Mononuclear cell (primary cell): ENCODE measurements around the gene CAMKV. TPM values are rescaled to one million over a fixed set of nuclear protein-coding genes. Genes with fewer than 3 reads are reported as not detected.
"Not testable (repeated sequence)": the region's sequence is repeated elsewhere in the genome, so short reads cannot be mapped to it uniquely, and the experiment has no call there.

Source experiments
- H3K27me3 ChIP-seq: 2 replicates; pipeline ENCODE4 v1.6.0; 2011; ENCODE audit warnings: low read length, control low read depth; ENCODE audit not compliant: insufficient read depth
- H3K4me1 ChIP-seq: 2 replicates; pipeline ENCODE4 v1.5.1; 2011; ENCODE audit warnings: mild to moderate bottlenecking, low read length, control low read depth; ENCODE audit not compliant: insufficient read depth
- H3K4me3 ChIP-seq: 2 replicates; pipeline ENCODE4 v1.5.1; 2011; ENCODE audit warnings: mild to moderate bottlenecking, low read length, moderate library complexity
- H3K9me3 ChIP-seq: 2 replicates; pipeline ENCODE4 v1.5.1; 2011; ENCODE audit warnings: low read depth, mild to moderate bottlenecking, control low read depth, low read length
- total RNA-seq: library from RNA; depleted of rRNA; stranded (reverse); fragments of >200 nt; gene quantifications from one replicate; pipeline ENCODE4 v1.2.3, GENCODE V29; 2012

The CAMKV gene
- total RNA-seq: not detected

- Histone ChIP-seq H3K27me3 (peaks cover 30% of the 10 kb centered on the region), H3K9me3 (no peaks in the 10 kb centered on the region), H3K4me3 (no peak within 1 kb of the TSS), H3K4me1 (peaks cover 7% of the 10 kb centered on the region)
Measured at GRCh38 chr3:49869525-49870126, at the start of gene CAMKV. Gene CAMKV (minus strand): TSS chr3:49869906. CDS start chr3:49862388, 7,518 bp downstream.

DNA sequence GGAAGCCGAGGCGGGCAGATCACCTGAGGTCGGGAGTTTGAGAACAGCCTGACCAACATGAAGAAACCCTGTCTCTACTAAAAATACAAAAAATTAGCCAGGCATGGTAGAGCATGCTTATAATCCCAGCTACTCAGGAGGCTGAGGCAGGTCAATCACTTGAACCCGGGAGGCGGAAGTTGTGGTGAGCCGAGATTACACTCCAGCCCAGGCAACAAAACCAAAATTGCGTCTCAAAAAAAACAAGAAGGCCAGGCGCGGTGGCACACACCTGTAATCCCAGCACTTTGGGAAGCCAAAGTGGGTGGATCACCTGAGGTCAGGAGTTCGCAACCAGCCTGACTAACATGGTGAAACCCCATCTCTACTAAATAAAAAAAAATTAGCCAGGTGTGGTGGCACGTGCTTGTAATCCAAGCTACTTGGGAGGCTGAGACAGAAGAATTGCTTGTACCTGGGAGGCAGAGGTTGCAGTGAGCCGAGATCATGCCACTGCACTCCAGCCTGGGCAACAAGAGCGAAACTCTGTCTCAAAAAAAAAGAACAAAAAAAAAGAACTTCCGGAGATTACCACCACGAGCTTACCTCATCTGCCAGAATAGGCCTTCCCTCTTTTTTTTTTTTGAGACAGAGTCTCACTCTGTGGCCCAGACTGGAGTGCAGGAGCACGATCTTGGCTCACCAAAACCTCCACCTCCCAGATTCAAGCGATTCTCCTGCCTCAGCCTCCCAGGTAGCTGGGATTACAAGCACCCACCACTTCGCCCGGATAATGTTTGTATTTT, 48.3 kb upstream of the CAMKV start:
- H3K9me3 ChIP-seq, H3K27me3 ChIP-seq, H3K4me3 ChIP-seq: not testable (repeated sequence)

GRCh38 chr3:49916686-49917085, 47.0 kb upstream of the CAMKV start:
- peaks cover 12% of the 10 kb centered on the region for H3K4me1 ChIP-seq
- H3K4me3 ChIP-seq: no peak overlapping the region
- no peaks in the 10 kb centered on the region for H3K9me3 ChIP-seq
- H3K27me3 ChIP-seq: no peaks in the 10 kb centered on the region

More for the DNA sequence above, 48.3 kb upstream of the CAMKV start:
- peaks cover 12% of the 10 kb centered on the region for H3K4me1 ChIP-seq

GRCh38 chr3:49914906-49915305, 45.2 kb upstream of the CAMKV start:
- no peak overlapping the region for H3K4me3 ChIP-seq
- H3K27me3 ChIP-seq: no peaks in the 10 kb centered on the region
- peaks cover 12% of the 10 kb centered on the region for H3K4me1 ChIP-seq
- H3K9me3 ChIP-seq: no peaks in the 10 kb centered on the region

DNA sequence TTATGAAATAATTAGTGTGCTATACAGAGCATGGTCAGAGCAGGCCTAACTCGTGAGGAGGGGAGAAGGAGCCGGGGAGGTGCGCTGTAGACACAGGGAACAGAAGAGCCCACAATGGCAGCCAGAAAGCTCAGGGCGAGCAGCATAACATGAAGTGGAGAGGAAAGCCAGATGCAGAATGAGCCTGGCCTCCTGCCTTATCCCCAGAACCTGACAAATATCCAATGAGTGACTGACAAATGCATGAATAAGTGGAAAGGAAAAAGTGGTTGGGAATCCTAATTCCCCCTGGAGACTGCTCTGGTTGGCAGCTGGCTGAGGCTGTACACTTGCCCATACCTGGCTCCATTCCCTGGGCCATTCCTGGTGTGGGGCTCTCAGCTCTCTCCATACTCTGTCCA, 43.2 kb upstream of the CAMKV start:
- Histone ChIP-seq H3K9me3 (no peaks in the 10 kb centered on the region), H3K4me1 (peaks cover 3% of the 10 kb centered on the region), H3K27me3 (no peaks in the 10 kb centered on the region), H3K4me3 (no peak overlapping the region)

- Histone ChIP-seq H3K4me1 (peaks cover 1% of the 10 kb centered on the region), H3K4me3 (no peak overlapping the region), H3K9me3 (no peaks in the 10 kb centered on the region), H3K27me3 (no peaks in the 10 kb centered on the region)
Measured at GRCh38 chr3:49911611-49912010, 41.9 kb upstream of the CAMKV start.

- Histone ChIP-seq H3K4me1 (peaks cover 7% of the 10 kb centered on the region), H3K4me3 (no peak overlapping the region), H3K9me3 (no peaks in the 10 kb centered on the region), H3K27me3 (no peaks in the 10 kb centered on the region)
Measured at GRCh38 chr3:49911124-49911420, 41.4 kb upstream of the CAMKV start.

GRCh38 chr3:49910409-49911123, 40.9 kb upstream of the CAMKV start:
- Histone ChIP-seq H3K4me1 (peaks cover 12% of the 10 kb centered on the region), H3K4me3 (no peak overlapping the region), H3K27me3 (no peaks in the 10 kb centered on the region)

GRCh38 chr3:49908373-49909199, 38.9 kb upstream of the CAMKV start:
- no peaks in the 10 kb centered on the region for H3K9me3 ChIP-seq
- no peak overlapping the region for H3K4me3 ChIP-seq
- no peaks in the 10 kb centered on the region for H3K27me3 ChIP-seq
- peaks cover 25% of the 10 kb centered on the region for H3K4me1 ChIP-seq

More at GRCh38 chr3:49910409-49911123, 40.9 kb upstream of the CAMKV start:
- no peaks in the 10 kb centered on the region for H3K9me3 ChIP-seq

- Histone ChIP-seq H3K4me1 (peaks cover 30% of the 10 kb centered on the region), H3K27me3 (no peaks in the 10 kb centered on the region), H3K4me3 (no peak overlapping the region), H3K9me3 (no peaks in the 10 kb centered on the region)
Measured at GRCh38 chr3:49906073-49906743, 36.5 kb upstream of the CAMKV start.

DNA sequence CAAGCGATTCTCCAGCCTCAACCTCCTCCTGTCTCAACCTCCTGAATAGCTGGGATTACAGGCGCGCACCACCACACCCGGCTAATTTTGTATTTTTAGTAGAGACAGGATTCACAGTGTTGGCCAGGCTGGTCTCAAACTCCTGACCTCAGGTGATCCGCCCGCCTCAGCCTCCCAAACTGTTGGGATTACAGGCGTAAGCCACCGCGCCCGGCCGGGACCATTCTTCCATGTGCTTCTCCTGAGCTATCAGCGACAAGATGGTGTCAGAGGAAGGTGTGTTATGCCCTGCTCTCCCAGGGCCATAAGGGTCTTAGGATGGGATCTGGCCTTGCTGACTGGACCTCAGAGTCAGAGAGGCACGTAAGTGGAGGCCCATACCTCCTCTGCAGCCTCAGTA, 34.7 kb upstream of the CAMKV start:
- H3K4me3 ChIP-seq, H3K9me3 ChIP-seq, H3K27me3 ChIP-seq: not testable (repeated sequence)
- peaks cover 30% of the 10 kb centered on the region for H3K4me1 ChIP-seq

- Histone ChIP-seq H3K4me3 (peak within 1 kb of the TSS; percentile 26), H3K9me3 (no peaks in the 10 kb centered on the region), H3K27me3 (no peaks in the 10 kb centered on the region), H3K4me1 (peaks cover 30% of the 10 kb centered on the region)
Measured at GRCh38 chr3:49903451-49904424, 34.0 kb upstream of the CAMKV start, which contains the start of gene MST1R. Gene MST1R (minus strand): TSS chr3:49903873. CDS start chr3:49903609, 264 bp downstream.

DNA sequence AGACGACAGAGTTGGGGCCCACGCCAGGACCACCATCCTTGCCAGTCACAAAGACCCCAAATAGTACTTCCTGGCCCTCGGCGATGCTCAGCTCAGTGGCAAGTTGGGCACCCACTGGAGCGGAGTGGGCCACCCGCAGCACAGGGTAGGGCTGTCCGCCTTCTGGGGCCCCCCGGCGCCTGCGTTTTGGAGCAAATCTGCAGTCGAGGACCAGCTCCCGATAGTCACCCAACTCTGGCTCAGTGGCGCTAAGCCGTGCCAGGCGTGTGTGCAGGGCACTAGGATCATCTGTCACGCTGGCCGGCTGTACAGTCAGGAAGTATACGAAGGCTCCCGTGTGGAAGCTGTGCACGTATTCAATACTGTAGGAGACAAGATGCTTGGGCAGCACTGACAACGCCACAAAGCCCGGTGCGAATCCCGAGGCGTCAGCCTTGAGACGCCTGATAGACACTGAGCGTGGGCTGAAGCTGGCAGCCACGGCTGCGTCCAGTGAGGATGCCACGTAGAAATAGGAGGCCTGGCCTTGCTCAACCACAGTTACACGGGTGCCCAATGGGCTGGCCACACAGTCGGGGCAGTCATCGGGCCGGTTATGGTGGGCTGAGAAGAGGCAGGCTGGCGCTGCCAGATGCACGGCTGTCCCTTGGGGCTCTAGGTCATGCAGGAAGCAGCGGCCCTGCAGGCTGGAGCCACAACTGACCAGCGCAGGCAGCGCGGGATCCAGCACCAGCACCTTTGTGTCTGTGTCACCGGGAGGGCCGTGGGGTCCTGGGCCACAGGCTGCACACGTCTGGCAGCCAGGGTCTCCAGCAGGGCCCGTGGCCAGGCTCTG, 33.0 kb upstream of the CAMKV start:
- peaks cover 30% of the 10 kb centered on the region for H3K4me1 ChIP-seq
- no peak overlapping the region for H3K4me3 ChIP-seq
- no peaks in the 10 kb centered on the region for H3K9me3 ChIP-seq
- H3K27me3 ChIP-seq: no peaks in the 10 kb centered on the region
